ENCODE data around the gene TGFBRAP1. TPM values are rescaled to one million over a fixed set of nuclear protein-coding genes. Genes with fewer than 3 reads are reported as not detected.

TGFBRAP1 gene
- total and polyA plus RNA-seq, 2 donors (not counting 3 experiments of a cell fraction or from before 2014, with no cell fraction given): 25.4 to 37.6 TPM

- Histone ChIP-seq H3K9ac (replicated peaks; ENCODE audit: extremely low read depth, insufficient read depth, low read length) (no peak overlapping the region), H3K27ac (ENCODE audit: insufficient read depth, low read depth, low read length) (no peak overlapping the region), H4K20me1 (replicated peaks; ENCODE audit: control insufficient read depth, extremely low read depth, insufficient read depth, low read length) (peaks cover 11% of the 10 kb centered on the region), H3K79me2 (ENCODE audit: control insufficient read depth, insufficient read depth, low read length) (peaks cover 68% of the 10 kb centered on the region), H3K36me3 (ENCODE audit: control insufficient read depth in 2 of 2, extremely low read depth in 1 of 2, insufficient read depth in 2 of 2, low read length in 2 of 2) (peaks cover 0 to 21% of the 10 kb centered on the region in 2 experiments), H2AFZ (ENCODE audit: low read depth, low read length) (no peak overlapping the region), H3K9me1 (replicated peaks; ENCODE audit: control insufficient read depth, extremely low read depth, insufficient read depth, low read length) (no peaks in the 10 kb centered on the region), H3K9me3 (replicated peaks; ENCODE audit: control insufficient read depth, insufficient read depth, low read length) (no peaks in the 10 kb centered on the region), H3K4me3 (replicated peaks in 1 of 3; ENCODE audit: insufficient read depth in 1 of 3, low read depth in 1 of 3, low read length in 3 of 3) (no peak overlapping the region), H3K27me3 (ENCODE audit: control insufficient read depth in 2 of 2, insufficient read depth in 2 of 2, low read length in 2 of 2) (no peaks in the 10 kb centered on the region), H3K4me2 (ENCODE audit: insufficient read depth, low read length) (no peak overlapping the region), H3K4me1 (ENCODE audit: control insufficient read depth, extremely low read depth, insufficient read depth, low read length) (no peaks in the 10 kb centered on the region)
- dilution Hi-C loops (cut with MboI; ENCODE audit: extremely low pct_ligation_motif_present, low sequenced_read_pairs) (no loop called here), intact Hi-C loops (cut with micrococcal nuclease) (no loop called here)
- FAIRE-seq (no peak), DNase-seq (ENCODE audit: low read depth, low spot score) (no peak)
- POLR2A ChIA-PET: no interaction called here
- TF ChIP-seq CTCF (IDR thresholded peaks at IDR 0.05; ENCODE audit: extremely low read depth in 1 of 2, insufficient read depth in 1 of 2, low read depth in 1 of 2, low read length in 2 of 2) (no peak), POLR2AphosphoS5 (IDR thresholded peaks at IDR 0.05; ENCODE audit: insufficient read depth, low read depth, low read length) (no peak), GATA2 (IDR thresholded peaks at IDR 0.05; ENCODE audit: insufficient read depth, insufficient read length, low read depth, low read length) (no peak), EZH2 (IDR thresholded peaks at IDR 0.05; ENCODE audit: borderline replicate concordance, low read depth, low read length, severe bottlenecking) (no peak), JUN (IDR thresholded peaks at IDR 0.05; ENCODE audit: borderline replicate concordance, insufficient read depth, insufficient read length, low read depth) (no peak)
- BruUV-seq (replicated peaks): no TSS peak
- CTCF ChIA-PET: no interaction called here
Observed at GRCh38 chr2:105307550-105307949, 22.0 kb downstream of the TGFBRAP1 start.

- ChIA-PET POLR2A (no interaction called here), CTCF (no interaction called here)
- peaks cover 0 to 21% of the 10 kb centered on the region in 2 experiments for H3K36me3 ChIP-seq (ENCODE audit: control insufficient read depth in 2 of 2, extremely low read depth in 1 of 2, insufficient read depth in 2 of 2, low read length in 2 of 2)
- no peaks in the 10 kb centered on the region for H3K4me1 ChIP-seq (ENCODE audit: control insufficient read depth, extremely low read depth, insufficient read depth, low read length)
- no peak overlapping the region for H3K27ac ChIP-seq (ENCODE audit: insufficient read depth, low read depth, low read length)
- intact Hi-C loops (cut with micrococcal nuclease) (no loop called here), dilution Hi-C loops (cut with MboI; ENCODE audit: extremely low pct_ligation_motif_present, low sequenced_read_pairs) (no loop called here)
- H3K79me2 ChIP-seq (ENCODE audit: control insufficient read depth, insufficient read depth, low read length): peaks cover 68% of the 10 kb centered on the region
- H2AFZ ChIP-seq (ENCODE audit: low read depth, low read length): no peak overlapping the region
- no peaks in the 10 kb centered on the region for H3K9me3 ChIP-seq (replicated peaks; ENCODE audit: control insufficient read depth, insufficient read depth, low read length)
- BruUV-seq (replicated peaks): no TSS peak
- TF ChIP-seq JUN (IDR thresholded peaks at IDR 0.05; ENCODE audit: borderline replicate concordance, insufficient read depth, insufficient read length, low read depth) (no peak), POLR2A (IDR thresholded peaks at IDR 0.05; ENCODE audit: low read depth, low read length) (no peak), EZH2 (IDR thresholded peaks at IDR 0.05; ENCODE audit: borderline replicate concordance, low read depth, low read length, severe bottlenecking) (no peak), POLR2AphosphoS5 (IDR thresholded peaks at IDR 0.05; ENCODE audit: insufficient read depth, low read depth, low read length) (no peak)
- no peak overlapping the region for H3K4me2 ChIP-seq (ENCODE audit: insufficient read depth, low read length)
- no peak overlapping the region for H3K9ac ChIP-seq (replicated peaks; ENCODE audit: extremely low read depth, insufficient read depth, low read length)
- no peaks in the 10 kb centered on the region for H3K27me3 ChIP-seq (ENCODE audit: control insufficient read depth in 2 of 2, insufficient read depth in 2 of 2, low read length in 2 of 2)
- H4K20me1 ChIP-seq (replicated peaks; ENCODE audit: control insufficient read depth, extremely low read depth, insufficient read depth, low read length): peaks cover 13% of the 10 kb centered on the region
- H3K4me3 ChIP-seq (replicated peaks in 1 of 3; ENCODE audit: insufficient read depth in 1 of 3, low read depth in 1 of 3, low read length in 3 of 3): no peak overlapping the region
- no peaks in the 10 kb centered on the region for H3K9me1 ChIP-seq (replicated peaks; ENCODE audit: control insufficient read depth, extremely low read depth, insufficient read depth, low read length)
- FAIRE-seq (no peak), DNase-seq (ENCODE audit: low read depth, low spot score) (no peak)
Observed at GRCh38 chr2:105307146-105307545, 22.4 kb downstream of the TGFBRAP1 start.
